BE2C (cell line): ENCODE results near the gene WDR81.
A peak's percentile ranks its signal among the peaks of the same experiment; 100 is the strongest.
"Not testable (repeated sequence)": the region's sequence is repeated elsewhere in the genome, so short reads cannot be mapped to it uniquely, and the experiment has no call there.

Experiments
- DNase-seq: peaks from one replicate; pipeline ENCODE4 v3.0.0-alpha.2; 2020
- H3K27me3 ChIP-seq: fragments of 250-450 bp; sonication (Bioruptor Pico); 2 replicates; pipeline ENCODE4 v1.5.1; 2020; ENCODE audit warnings: mild to moderate bottlenecking
- H3K36me3 ChIP-seq: fragments of 250-450 bp; sonication (Bioruptor Pico); 2 replicates; pipeline ENCODE4 v1.5.1; 2020; ENCODE audit warnings: mild to moderate bottlenecking
- H3K4me1 ChIP-seq: fragments of 250-450 bp; sonication (Bioruptor Pico); 2 replicates; pipeline ENCODE4 v1.5.1; 2020
- H3K4me3 ChIP-seq: 2 replicates; pipeline ENCODE4 v1.5.1; 2011; ENCODE audit warnings: low read depth, low read length
- H3K9me3 ChIP-seq: fragments of 250-450 bp; sonication (Bioruptor Pico); 2 replicates; pipeline ENCODE4 v1.5.1; 2020
- TF ChIP-seq, protein P1 (sequence below): IDR thresholded peaks from 2 replicates; pipeline ENCODE4 v1.5.1; 2012; ENCODE audit warnings: mild to moderate bottlenecking, low read depth, low read length

WDR81 gene

GRCh38 chr17:1765576-1765975 is 41.1 kb downstream of the WDR81 start:
- TF ChIP-seq, protein P1, sequence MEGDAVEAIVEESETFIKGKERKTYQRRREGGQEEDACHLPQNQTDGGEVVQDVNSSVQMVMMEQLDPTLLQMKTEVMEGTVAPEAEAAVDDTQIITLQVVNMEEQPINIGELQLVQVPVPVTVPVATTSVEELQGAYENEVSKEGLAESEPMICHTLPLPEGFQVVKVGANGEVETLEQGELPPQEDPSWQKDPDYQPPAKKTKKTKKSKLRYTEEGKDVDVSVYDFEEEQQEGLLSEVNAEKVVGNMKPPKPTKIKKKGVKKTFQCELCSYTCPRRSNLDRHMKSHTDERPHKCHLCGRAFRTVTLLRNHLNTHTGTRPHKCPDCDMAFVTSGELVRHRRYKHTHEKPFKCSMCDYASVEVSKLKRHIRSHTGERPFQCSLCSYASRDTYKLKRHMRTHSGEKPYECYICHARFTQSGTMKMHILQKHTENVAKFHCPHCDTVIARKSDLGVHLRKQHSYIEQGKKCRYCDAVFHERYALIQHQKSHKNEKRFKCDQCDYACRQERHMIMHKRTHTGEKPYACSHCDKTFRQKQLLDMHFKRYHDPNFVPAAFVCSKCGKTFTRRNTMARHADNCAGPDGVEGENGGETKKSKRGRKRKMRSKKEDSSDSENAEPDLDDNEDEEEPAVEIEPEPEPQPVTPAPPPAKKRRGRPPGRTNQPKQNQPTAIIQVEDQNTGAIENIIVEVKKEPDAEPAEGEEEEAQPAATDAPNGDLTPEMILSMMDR: no peak
- DNase-seq: no peak

DNA sequence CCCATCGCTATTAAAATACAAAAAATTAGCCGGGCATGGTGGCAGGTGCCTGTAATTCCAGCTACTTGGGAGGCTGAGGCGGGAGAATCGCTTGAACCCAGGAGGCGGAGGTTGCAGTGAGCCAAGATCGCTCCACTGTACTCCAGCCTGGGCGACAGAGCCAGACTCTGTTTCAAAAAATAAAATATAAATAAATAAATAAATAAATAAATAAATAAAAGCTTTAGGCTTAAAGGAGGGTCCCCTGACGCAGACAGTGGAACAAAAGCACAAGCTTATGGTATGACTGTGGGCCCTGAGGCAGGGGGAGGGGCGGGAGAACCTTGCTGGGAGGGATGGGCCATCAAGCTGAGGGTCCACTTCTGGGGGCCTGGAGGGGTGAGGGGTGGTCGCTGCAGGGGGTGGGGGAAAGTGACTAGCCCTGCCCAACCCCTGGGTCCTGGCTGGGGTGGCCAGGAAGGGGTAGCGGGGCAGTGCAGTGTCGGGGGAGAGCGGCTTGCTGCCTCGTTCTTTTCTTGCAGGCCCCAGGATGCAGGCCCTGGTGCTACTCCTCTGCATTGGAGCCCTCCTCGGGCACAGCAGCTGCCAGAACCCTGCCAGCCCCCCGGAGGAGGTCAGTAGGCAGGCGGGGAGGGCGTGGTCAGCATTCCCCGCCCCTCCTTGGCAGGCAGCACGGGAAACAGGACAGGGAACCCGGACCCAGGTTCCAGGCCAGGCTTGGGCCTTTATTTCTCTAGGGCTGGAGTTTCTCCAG is 42.1 kb downstream of the WDR81 start:
- H3K4me3 ChIP-seq: no peak overlapping the region
- H3K9me3 ChIP-seq: no peaks in the 10 kb centered on the region
- H3K4me1 ChIP-seq: peaks cover 16% of the 10 kb centered on the region
- no peaks in the 10 kb centered on the region for H3K36me3 ChIP-seq
- H3K27me3 ChIP-seq: no peaks in the 10 kb centered on the region
- DNase-seq: peak; percentile 41
- TF ChIP-seq, protein P1: no peak

More at GRCh38 chr17:1765576-1765975, 41.1 kb downstream of the WDR81 start:
- Histone ChIP-seq H3K9me3 (no peaks in the 10 kb centered on the region), H3K4me1 (peaks cover 16% of the 10 kb centered on the region), H3K4me3 (no peak overlapping the region), H3K27me3 (no peaks in the 10 kb centered on the region), H3K36me3 (no peaks in the 10 kb centered on the region)

GRCh38 chr17:1767358-1767757 is 42.9 kb downstream of the WDR81 start:
- Histone ChIP-seq H3K9me3 (no peaks in the 10 kb centered on the region), H3K36me3 (no peaks in the 10 kb centered on the region), H3K4me1 (peaks cover 16% of the 10 kb centered on the region), H3K4me3 (no peak overlapping the region), H3K27me3 (no peaks in the 10 kb centered on the region)
- no peak for DNase-seq
- TF ChIP-seq, protein P1: no peak

GRCh38 chr17:1769822-1770477 is 45.4 kb downstream of the WDR81 start:
- H3K36me3 ChIP-seq: no peaks in the 10 kb centered on the region
- no peak for DNase-seq

GRCh38 chr17:1773000-1773695 is 48.6 kb downstream of the WDR81 start:
- H3K4me3 ChIP-seq, H3K9me3 ChIP-seq, DNase-seq, H3K27me3 ChIP-seq, H3K4me1 ChIP-seq, H3K36me3 ChIP-seq: not testable (repeated sequence)

More at GRCh38 chr17:1769822-1770477, 45.4 kb downstream of the WDR81 start:
- TF ChIP-seq, protein P1: no peak
- Histone ChIP-seq H3K4me3 (no peak overlapping the region), H3K9me3 (no peaks in the 10 kb centered on the region), H3K4me1 (no peaks in the 10 kb centered on the region), H3K27me3 (no peaks in the 10 kb centered on the region)

DNA sequence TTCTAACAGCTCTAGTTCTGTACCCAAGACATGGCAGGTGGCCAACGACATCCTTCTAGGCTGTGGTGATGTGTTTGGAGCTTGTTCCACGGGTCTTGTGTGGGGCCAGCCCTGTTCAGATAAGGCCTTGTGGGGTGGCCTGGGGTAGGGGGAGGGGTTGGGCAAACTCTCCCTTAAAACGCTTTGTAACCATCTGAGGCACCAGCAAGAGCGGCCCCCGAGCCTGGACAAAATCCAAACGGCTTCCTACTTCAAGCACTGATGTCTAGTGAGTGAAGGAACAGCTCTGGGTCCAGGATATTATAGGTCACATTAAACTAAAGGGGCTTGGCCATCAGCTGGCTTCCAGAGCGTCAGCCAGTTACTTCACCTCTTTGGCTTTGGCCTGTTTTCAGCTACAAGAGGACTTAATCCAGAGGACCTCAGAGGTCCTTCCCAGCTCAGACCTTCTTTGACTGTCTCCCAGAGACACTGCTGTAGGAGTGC is 49.2 kb downstream of the WDR81 start:
- Histone ChIP-seq H3K4me3 (no peak overlapping the region), H3K36me3 (no peaks in the 10 kb centered on the region; the same call in 1 of the 2 replicates), H3K27me3 (no peaks in the 10 kb centered on the region), H3K9me3 (no peaks in the 10 kb centered on the region), H3K4me1 (no peaks in the 10 kb centered on the region)
- TF ChIP-seq, protein P1: no peak
- no peak for DNase-seq
